ENCODE data around the gene ZNG1A. TPM values are rescaled to one million over a fixed set of nuclear protein-coding genes. Genes with fewer than 3 reads are reported as not detected.
"Not testable (repeated sequence)": the region's sequence is repeated elsewhere in the genome, so short reads cannot be mapped to it uniquely, and the experiment has no call there.

ZNG1A gene
- total and polyA plus RNA-seq, 4 donors = 24.5 to 60.8 (median 33.9) TPM

DNA sequence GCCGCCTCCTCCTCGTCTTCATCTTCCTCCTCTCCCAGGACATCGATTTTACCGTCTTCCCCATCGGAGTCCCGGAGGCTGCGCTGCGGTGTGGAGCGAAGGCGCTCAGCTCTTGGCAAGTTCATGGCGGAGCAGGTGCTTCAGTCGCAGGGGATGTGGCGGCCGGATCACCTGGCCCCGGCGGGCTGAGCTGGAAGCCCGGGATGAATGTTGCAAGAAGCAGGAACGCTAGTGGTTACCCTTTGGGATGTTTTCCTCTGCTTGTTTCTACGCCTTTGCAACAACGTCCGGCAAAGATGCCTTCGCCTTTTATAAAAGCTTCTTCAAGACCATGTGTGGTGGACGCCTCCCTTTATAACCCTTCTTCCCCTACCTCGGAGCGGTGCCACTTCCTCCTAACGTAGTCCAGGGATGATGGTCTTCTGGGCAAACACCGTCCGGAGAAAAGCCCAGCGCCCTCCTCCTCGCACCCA is 60.8 kb downstream of the ZNG1A start, which contains the start of gene FOXD4:
FOXD4 (minus strand) TSS at position 423 of the 473 bp plus-strand sequence; CDS start at position 125, 298 bp downstream.
- DNase-seq, H3K4me3 ChIP-seq: not testable (repeated sequence)
- 10 to 30% methylated on average over 26 to 30 of the region's 30 CpGs for WGBS, 2 donors

DNA sequence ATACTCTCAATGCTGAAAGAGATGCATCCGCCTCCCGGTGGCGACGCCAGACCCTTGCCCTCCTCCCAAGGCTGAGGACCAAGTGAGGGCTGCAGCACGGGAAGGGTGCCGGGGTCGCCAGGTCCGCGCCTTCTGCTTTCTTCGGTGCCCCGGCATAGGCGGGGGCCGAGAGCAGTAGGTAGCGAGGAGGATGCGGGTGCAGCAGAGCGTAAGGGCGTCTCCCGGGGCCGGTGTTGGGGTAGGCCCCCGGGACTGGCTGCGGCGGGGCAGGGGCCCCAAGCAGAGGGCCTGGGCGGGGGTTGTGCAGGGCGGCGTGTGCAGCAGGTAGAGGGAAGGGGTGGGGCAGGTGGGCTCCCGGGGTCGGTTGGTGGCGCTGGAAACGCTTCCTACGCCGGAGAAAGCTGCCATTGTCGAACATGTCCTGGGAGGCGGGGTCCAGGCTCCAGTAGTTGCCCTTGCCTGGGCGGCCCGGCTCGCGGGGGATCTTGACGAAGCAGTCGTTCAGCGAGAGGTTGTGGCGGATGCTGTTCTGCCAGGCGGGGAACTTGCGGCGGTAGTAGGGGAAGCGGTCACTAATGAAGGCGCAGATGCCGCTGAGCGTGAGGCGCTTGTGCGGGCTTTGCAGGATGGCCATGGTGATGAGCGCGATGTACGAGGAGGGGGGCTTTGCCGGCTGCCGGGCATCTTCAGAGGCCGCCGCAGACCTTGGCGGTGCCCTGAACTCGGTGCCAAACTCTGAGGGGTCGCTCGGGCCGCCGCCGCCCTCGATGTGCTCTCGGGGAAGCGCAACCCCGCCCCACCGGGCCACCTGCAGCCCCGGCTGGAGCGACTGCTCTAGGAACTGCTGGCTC is 61.5 kb downstream of the ZNG1A start:
- not testable (repeated sequence) for H3K9ac ChIP-seq (ENCODE audit: insufficient read depth in 1 of 2, low read length in 2 of 2); H3K4me3 ChIP-seq; ATAC-seq (ENCODE audit: insufficient read depth, low FRiP score); H3K27ac ChIP-seq (ENCODE audit: low read depth in 1 of 2, low read length in 1 of 2); H3K36me3 ChIP-seq (ENCODE audit: control insufficient read depth in 4 of 4, insufficient read depth in 4 of 4, low read length in 4 of 4); H3K9me3 ChIP-seq (ENCODE audit: control insufficient read depth in 4 of 4, insufficient read depth in 3 of 4, low read length in 3 of 4)
- Histone ChIP-seq H3K4me1 (ENCODE audit: control insufficient read depth in 5 of 5, insufficient read depth in 5 of 5, low read length in 5 of 5) (peaks cover 0 to 13% (median 0%) of the 10 kb centered on the region in 5 donors), H3K27me3 (ENCODE audit: control insufficient read depth in 3 of 3, insufficient read depth in 3 of 3, low read length in 2 of 3) (peaks cover 0 to 25% (median 21%) of the 10 kb centered on the region in 3 donors)
- DNase-seq = peak in 1 of 3 donors; percentile 18
- WGBS, 2 donors = 3 to 5% methylated on average over 44 to 65 of the region's 71 CpGs

More for the DNA sequence above, 60.8 kb downstream of the ZNG1A start, which contains the start of gene FOXD4:
- H3K27me3 ChIP-seq (ENCODE audit: control insufficient read depth in 3 of 3, insufficient read depth in 3 of 3, low read length in 2 of 3) = peaks cover 0 to 19% (median 17%) of the 10 kb centered on the region in 3 donors
- H3K36me3 ChIP-seq (ENCODE audit: control insufficient read depth in 4 of 4, insufficient read depth in 4 of 4, low read length in 4 of 4); H3K9ac ChIP-seq (ENCODE audit: insufficient read depth in 1 of 2, low read length in 2 of 2); H3K9me3 ChIP-seq (ENCODE audit: control insufficient read depth in 4 of 4, insufficient read depth in 3 of 4, low read length in 3 of 4); H3K27ac ChIP-seq (ENCODE audit: low read depth in 1 of 2, low read length in 1 of 2); ATAC-seq (ENCODE audit: insufficient read depth, low FRiP score): not testable (repeated sequence)
- H3K4me1 ChIP-seq (ENCODE audit: control insufficient read depth in 5 of 5, insufficient read depth in 5 of 5, low read length in 5 of 5) = peaks cover 0 to 13% (median 0%) of the 10 kb centered on the region in 5 donors

DNA sequence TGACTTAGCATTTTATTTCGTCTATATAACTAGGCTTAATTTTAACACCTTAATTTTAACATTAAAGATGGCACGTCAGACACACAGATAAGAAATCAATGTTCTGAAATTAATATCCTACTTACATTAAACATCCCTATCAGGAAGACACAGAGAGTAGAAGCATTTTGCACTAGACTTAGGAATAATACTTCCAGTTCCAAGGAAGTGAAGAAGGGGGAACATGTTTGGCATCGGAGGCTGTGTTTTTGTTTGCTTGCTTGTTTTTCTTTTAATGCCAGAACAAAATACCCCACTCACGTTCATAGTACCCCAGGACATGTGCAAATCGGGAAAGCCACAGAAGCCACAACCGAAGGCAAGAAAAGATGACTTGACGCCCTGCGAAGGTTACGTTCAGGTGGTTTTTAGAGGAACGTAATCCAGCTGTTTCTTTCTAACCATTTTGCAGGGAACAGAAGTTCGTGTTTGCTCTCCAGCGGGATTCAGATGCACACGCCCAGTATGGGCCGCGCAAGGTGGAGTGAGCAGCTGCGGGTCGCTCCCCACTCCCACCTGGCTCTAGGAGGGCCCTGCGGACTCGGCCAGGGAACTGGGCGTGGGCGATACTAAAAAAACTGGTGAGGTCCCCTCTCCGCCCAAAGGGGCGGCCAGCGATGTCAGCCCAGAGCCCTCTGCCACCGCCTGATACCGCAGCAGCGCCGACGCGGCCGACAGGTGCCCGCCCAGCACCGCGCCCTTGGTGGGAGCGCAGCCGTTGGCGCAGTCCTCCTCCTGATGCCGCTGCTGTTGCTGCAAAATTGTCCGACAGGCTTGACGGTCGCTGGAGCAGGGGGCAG is 62.4 kb downstream of the ZNG1A start:
- 8 to 10% methylated on average over 40 of the region's 41 CpGs for WGBS, 2 donors
- H3K4me3 ChIP-seq; H3K9me3 ChIP-seq (ENCODE audit: control insufficient read depth in 4 of 4, insufficient read depth in 3 of 4, low read length in 3 of 4); ATAC-seq (ENCODE audit: insufficient read depth, low FRiP score); H3K36me3 ChIP-seq (ENCODE audit: control insufficient read depth in 4 of 4, insufficient read depth in 4 of 4, low read length in 4 of 4); H3K9ac ChIP-seq (ENCODE audit: insufficient read depth in 1 of 2, low read length in 2 of 2); H3K27ac ChIP-seq (ENCODE audit: low read depth in 1 of 2, low read length in 1 of 2): not testable (repeated sequence)
- peaks cover 0 to 13% (median 0%) of the 10 kb centered on the region in 5 donors for H3K4me1 ChIP-seq (ENCODE audit: control insufficient read depth in 5 of 5, insufficient read depth in 5 of 5, low read length in 5 of 5)
- DNase-seq = peak in 1 of 3 donors; percentile 6
- peaks cover 0 to 32% (median 23%) of the 10 kb centered on the region in 3 donors for H3K27me3 ChIP-seq (ENCODE audit: control insufficient read depth in 3 of 3, insufficient read depth in 3 of 3, low read length in 2 of 3)

DNA sequence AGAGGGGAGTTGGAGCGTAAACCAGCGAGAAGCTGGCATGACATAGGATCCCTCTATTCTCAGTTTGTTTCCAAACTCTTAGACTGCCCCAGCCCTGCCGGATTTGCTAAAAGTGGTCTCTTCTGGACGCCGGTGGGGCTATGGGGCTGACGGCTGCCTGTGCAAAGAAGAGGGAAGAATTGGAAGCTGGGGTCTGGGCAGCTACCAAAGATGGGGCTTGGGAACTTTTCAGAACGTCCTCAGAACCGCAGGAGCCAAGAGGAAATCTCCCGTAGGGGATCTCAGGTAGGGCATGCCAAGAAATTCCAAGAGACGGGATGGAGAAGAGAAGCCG is 63.8 kb downstream of the ZNG1A start:
- not testable (repeated sequence) for H3K4me3 ChIP-seq; H3K27ac ChIP-seq (ENCODE audit: low read depth in 1 of 2, low read length in 1 of 2); H3K9me3 ChIP-seq (ENCODE audit: control insufficient read depth in 4 of 4, insufficient read depth in 3 of 4, low read length in 3 of 4); ATAC-seq (ENCODE audit: insufficient read depth, low FRiP score); H3K9ac ChIP-seq (ENCODE audit: insufficient read depth in 1 of 2, low read length in 2 of 2); H3K36me3 ChIP-seq (ENCODE audit: control insufficient read depth in 4 of 4, insufficient read depth in 4 of 4, low read length in 4 of 4); DNase-seq
- WGBS, 2 donors = 13 to 14% methylated on average over 11 of the region's 11 CpGs
- Histone ChIP-seq H3K27me3 (ENCODE audit: control insufficient read depth in 3 of 3, insufficient read depth in 3 of 3, low read length in 2 of 3) (peaks cover 0 to 32% (median 23%) of the 10 kb centered on the region in 3 donors), H3K4me1 (ENCODE audit: control insufficient read depth in 5 of 5, insufficient read depth in 5 of 5, low read length in 5 of 5) (peaks cover 0 to 13% (median 0%) of the 10 kb centered on the region in 5 donors)

DNA sequence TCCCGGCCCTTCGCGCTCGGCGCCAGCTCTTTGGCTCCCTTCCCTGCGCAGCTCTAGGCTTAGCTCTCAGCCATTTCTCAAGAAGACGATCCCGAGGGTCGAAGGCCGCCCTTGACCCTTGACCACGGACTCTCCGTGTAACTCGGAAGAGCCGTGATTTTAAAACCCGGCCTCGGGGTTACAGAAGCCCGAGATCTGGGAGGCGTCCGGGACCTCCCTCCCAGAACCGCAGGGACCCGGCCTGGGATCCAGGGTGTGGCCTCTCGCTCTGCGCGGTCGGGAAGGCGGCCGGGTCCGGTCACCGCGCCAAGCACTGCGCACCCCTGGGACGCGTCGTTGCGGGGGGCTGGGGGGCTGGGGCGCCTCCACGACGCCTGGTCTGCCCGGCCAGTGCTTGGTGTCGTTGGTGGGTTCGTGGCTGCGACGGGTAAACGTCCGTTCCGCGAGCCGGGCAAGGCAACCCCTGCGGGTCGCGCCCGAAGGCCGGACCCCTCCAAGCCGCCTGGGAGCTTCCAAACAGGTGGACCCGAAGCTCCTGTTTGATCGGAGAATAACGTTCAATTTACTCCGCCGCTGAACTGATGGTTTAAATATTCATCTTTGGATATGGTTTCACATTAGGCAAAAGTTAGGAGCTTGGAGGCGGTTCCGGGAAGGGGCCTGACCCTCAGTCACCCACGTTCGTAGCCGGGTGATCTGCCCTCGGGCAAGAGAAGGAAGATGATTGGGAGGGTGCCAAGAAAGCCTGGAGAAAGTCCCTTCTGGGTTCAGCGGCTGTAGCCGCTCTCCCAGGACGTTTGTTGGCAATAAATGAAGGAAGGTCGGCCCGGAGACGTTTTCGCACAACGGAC is 64.4 kb downstream of the ZNG1A start:
- ATAC-seq (ENCODE audit: insufficient read depth, low FRiP score) = not testable (repeated sequence)

DNA sequence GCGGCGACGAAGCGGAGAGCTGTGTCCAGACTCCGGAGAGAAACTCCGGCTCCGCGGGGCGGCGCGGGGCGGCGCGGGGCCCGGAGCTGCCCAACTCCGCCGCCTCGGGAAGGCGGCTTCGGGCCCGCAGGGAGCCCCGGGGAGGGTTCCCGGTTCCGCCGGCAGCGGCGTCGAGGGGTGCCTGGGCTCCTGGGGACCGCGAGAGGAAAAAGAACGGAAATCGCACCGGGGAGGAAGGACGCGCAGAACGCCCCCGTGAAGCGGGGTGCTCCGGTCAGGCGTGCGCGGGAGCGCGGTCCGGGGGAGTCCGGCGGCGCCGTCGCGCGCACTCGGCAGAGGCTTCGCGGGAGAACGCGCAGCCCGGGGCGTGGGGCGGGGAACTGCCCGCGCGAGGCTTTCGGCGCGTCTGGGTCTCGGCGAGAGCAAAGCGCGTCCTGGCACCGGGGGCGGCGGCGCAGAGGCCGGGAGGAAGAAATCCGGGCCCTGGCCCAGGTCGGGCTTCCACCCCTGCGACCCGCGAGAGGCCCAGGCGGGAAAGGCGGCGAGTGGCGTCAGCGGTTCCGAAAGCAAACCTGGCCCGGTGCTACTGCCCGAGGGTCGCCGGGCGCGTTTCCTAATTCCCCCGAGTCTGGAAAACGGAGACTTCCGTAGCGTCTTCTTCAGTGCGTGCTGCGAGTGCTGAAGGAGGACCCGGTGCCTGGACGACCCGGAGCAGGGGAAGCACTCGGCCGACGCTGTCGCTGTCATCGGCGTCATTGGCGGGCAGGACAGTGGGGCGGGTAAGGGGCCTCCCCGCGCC is 65.2 kb downstream of the ZNG1A start:
- 1 to 2% methylated on average over 97 to 111 of the region's 111 CpGs for WGBS, 2 donors
- DNase-seq (peak; percentile 8 to 66 (median 52)), ATAC-seq (ENCODE audit: insufficient read depth, low FRiP score) (peak; percentile 43)
- not testable (repeated sequence) for H3K4me3 ChIP-seq; H3K9ac ChIP-seq (ENCODE audit: insufficient read depth in 1 of 2, low read length in 2 of 2); H3K9me3 ChIP-seq (ENCODE audit: control insufficient read depth in 4 of 4, insufficient read depth in 3 of 4, low read length in 3 of 4); H3K27ac ChIP-seq (ENCODE audit: low read depth in 1 of 2, low read length in 1 of 2); H3K36me3 ChIP-seq (ENCODE audit: control insufficient read depth in 4 of 4, insufficient read depth in 4 of 4, low read length in 4 of 4)
- Histone ChIP-seq H3K27me3 (ENCODE audit: control insufficient read depth in 3 of 3, insufficient read depth in 3 of 3, low read length in 2 of 3) (peaks cover 0 to 43% (median 30%) of the 10 kb centered on the region in 3 donors), H3K4me1 (ENCODE audit: control insufficient read depth in 5 of 5, insufficient read depth in 5 of 5, low read length in 5 of 5) (peaks cover 0 to 13% (median 0%) of the 10 kb centered on the region in 5 donors)

More for the DNA sequence above, 64.4 kb downstream of the ZNG1A start:
- H3K27ac ChIP-seq (ENCODE audit: low read depth in 1 of 2, low read length in 1 of 2); H3K9ac ChIP-seq (ENCODE audit: insufficient read depth in 1 of 2, low read length in 2 of 2); H3K4me3 ChIP-seq; H3K9me3 ChIP-seq (ENCODE audit: control insufficient read depth in 4 of 4, insufficient read depth in 3 of 4, low read length in 3 of 4); H3K36me3 ChIP-seq (ENCODE audit: control insufficient read depth in 4 of 4, insufficient read depth in 4 of 4, low read length in 4 of 4): not testable (repeated sequence)
- DNase-seq = peak; percentile 14 to 46 (median 26)
- 3 to 5% methylated on average over 69 to 73 of the region's 73 CpGs for WGBS, 2 donors
- H3K27me3 ChIP-seq (ENCODE audit: control insufficient read depth in 3 of 3, insufficient read depth in 3 of 3, low read length in 2 of 3) = peaks cover 0 to 35% (median 25%) of the 10 kb centered on the region in 3 donors
- peaks cover 0 to 13% (median 0%) of the 10 kb centered on the region in 5 donors for H3K4me1 ChIP-seq (ENCODE audit: control insufficient read depth in 5 of 5, insufficient read depth in 5 of 5, low read length in 5 of 5)
